GM21717 (cell line): ENCODE data around the gene CERS1.

Source experiments
- ATAC-seq: cut with Tn5 transposase; IDR thresholded peaks from one replicate; pipeline ENCODE4 v1.9.1; 2021; ENCODE audit warnings: mild to moderate bottlenecking, moderate library complexity; ENCODE audit not compliant: unreplicated experiment

The CERS1 gene, protein sequence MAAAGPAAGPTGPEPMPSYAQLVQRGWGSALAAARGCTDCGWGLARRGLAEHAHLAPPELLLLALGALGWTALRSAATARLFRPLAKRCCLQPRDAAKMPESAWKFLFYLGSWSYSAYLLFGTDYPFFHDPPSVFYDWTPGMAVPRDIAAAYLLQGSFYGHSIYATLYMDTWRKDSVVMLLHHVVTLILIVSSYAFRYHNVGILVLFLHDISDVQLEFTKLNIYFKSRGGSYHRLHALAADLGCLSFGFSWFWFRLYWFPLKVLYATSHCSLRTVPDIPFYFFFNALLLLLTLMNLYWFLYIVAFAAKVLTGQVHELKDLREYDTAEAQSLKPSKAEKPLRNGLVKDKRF

DNA sequence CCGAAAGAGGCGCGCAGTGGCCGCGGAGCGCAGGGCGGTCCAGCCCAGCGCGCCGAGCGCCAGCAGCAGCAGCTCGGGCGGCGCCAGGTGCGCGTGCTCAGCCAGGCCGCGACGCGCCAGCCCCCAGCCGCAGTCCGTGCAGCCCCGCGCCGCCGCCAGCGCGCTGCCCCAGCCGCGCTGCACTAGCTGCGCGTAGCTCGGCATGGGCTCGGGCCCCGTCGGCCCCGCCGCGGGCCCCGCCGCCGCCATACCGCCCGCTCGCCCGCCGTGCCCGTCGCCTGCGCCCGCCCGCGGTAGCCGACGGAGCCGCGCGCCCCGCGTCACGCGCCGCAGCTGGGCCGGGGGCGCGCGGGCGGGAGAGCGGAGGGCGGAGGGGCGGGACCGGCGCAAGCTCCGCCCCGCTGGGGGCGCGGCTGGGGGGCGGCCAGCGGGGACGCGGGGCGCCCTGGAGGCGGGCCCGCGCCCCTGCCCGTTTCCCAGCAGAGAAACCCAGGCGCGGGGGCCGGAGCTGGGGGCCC is at the start of gene CERS1:
Gene CERS1, minus strand, starts transcription at position 335 of the 518 bp plus-strand sequence. Its CDS starts 86 bp downstream, at position 249.
- ATAC-seq = no peak

DNA sequence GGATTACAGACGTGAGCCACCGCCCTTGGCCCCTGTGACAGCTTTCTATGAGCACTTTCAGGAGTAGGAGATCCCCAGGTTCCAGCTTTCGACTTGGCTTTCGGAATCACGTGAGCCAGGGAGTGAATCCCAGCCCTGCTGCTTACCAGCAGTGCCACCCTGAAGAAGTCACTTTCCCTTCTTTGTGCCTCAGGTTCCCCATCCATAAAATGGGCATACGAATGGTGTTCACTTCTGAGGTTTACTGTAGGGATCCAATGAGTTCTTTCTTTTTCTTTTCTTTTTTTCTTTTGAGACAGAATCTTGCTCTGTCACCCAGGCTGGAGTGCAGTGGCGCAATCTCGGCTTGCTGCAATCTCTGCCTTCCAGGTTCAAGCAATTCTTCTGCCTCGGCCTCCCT is 49.3 kb upstream of the CERS1 start:
- no peak for ATAC-seq

DNA sequence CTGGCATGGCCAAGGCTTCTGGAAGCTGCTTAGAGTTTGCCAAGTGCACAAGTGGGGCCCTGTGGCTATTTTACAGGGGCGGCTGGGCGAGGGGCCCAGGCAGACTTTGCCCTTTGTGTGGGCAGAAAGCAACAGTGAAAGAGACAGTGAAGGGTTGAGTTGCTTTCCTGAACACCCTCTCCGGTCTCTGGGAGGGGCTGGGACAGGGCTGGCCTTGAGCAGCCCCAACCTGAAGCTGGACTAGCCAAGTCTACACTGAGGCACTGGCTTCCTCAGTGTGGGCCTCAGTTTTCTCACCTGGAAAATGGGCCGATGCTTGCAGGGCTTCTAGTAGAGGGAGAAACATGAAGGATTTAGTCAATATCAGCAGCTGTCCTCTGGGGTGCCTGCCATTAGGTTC is 47.5 kb upstream of the CERS1 start:
- no peak for ATAC-seq

DNA sequence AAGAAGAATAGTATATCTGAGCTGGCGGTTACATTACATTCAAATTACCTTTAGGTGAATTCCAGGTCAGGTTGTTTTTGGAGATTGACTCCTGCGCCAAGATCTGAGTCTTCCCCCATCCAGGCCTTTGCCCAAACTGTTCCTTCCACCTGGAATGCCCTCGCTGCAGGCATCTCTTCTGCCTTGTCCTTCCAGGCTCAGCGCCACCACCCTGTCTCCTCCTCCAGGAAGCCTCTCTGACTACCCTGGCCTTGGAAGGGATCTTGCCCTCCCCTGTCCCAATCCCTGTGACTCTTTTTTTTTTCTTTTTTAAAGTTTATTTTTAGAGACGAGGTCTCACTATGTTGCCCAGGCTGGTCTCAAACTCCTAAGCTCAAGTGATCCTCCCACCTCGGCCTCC is 46.7 kb upstream of the CERS1 start:
- ATAC-seq = no peak

DNA sequence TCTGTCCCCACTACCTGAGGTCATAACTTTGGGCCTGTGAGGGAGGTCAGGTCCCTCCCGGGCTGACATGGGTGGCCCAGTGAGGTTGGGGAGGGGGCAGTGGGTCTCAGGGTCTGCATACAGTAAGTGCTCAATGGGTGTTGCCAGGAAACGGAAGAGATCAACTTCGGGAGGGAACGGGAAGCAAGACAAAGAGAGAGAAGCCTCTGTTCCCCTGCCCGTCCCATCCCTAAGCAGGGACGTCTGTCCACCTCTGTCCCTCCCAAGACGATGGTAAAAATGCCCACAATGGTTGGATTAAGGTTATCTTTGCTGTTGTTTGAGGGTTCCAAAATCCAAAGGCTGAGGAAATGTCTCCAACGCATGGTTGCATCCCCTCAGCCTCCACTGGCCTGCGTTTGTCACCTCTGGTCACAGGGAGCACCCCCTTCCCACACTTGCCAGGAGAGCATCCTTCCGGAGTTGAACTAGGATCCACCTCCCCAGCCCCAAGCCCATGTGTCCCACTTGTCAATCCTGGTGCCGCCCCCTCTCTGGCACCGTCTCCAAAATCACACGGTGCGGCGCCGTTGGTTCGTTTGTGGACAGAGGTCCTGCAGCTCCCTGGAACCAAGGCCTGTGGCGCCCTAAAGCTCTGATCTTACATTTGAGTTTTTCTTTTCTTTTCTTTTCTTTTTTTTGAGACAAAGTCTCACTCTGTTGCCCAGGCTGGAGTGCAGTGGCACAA is 45.8 kb upstream of the CERS1 start:
- no peak for ATAC-seq

DNA sequence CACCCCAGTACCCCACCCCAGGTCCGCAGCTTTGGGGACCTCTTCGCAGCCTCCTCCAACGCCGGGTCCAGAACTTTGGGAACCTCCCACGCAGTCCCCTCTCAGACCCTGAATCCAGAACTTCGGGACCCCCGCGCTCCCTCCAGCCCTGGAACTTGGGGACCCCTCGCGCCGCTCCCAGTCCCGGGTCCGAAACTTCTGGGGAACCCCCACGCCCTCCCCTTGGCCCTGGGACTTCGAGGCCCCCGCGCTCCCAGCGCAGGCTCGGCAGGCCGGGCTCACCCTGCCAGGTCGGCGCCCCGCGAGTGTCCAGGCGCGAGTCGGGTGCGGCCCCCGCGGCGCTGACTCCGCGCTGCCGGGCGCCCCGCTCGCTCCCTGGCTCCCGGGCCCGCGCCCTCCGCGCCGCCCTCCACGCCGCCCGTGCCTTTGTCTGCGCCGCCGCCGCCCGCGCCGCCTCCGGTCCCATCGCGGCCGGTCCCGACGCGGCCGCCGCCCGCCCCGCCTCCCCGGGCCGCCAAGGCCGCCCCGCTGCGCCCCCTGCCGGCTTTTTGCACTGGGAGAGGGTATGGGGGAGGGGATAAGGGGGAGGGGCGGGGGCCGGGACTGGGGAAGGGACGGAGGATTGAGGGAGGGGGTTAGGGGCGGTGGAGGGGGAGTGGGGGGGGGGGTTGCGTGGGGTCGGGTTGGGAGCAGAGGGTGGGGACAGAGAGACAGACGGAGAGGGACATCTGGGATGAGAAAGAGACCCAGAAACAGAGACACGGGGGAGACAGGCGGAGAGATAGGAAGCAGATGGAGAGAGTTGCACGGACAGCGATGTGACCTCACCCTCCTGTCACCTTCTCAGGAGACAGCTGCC is 45.0 kb upstream of the CERS1 start, which contains the start of gene HOMER3:
Gene HOMER3, minus strand, starts transcription at position 449 of the 859 bp plus-strand sequence. CDS start 2,235 bp downstream, outside the sequence.
- ATAC-seq = no peak

DNA sequence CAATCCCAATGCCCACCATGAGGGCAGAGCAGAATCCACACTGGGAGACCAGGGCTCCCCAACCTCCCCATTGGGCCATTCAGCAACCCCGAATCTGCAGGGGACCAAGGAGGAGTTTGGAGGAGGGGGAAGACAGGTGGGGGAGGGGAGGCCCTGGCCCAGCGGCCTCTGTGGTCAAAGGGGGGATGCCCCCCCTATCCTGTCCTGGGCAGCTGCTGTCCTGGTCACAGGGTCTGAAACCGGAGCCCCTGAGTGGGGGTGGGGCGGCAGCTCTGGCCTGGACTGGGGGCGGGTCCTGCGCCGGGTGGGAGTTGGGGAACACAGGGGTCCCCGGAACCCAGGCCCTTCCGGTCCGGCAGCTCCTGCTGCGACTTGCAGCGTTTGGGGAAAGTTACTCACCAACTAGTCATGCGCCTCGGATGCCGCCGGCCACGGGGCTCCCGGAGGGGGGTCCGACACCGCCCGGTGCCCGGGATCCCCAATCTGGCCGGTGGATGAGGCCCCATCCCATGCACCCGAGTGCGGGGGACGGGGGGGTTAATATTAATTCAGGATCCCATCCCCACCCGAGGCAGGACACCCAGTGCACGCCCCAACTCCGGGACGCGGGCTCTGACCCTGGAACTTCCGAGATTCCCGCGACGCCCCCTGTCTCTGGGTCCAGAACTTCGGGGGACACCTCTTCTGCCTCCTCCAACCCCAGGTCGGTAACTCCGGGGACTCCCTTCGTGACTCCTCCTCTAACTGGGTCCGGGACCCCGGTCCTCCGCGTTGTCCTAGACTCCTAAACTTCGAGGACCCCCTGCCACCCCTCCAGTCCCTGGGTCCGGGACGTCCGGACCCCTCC is 44.2 kb upstream of the CERS1 start:
- ATAC-seq = no peak

DNA sequence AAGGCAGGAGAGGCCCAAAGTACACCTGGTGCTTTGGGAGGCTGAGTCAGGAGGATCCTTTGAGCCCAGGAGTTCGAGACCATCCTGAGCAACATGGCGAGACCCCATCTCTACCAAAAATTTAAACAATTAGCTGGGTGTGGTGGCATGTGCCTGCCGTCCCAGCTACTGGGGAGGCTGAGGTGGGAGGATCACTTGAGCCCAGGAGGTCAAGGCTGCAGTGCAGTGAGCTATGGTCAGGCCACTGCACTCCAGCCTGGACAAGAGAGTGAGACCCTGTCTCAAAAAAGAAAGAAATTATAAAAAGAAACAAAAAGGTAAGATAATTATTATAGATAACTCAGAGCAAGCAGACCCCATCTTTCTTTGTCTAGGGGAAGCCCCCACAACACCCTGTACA is 43.2 kb upstream of the CERS1 start:
- no peak for ATAC-seq

DNA sequence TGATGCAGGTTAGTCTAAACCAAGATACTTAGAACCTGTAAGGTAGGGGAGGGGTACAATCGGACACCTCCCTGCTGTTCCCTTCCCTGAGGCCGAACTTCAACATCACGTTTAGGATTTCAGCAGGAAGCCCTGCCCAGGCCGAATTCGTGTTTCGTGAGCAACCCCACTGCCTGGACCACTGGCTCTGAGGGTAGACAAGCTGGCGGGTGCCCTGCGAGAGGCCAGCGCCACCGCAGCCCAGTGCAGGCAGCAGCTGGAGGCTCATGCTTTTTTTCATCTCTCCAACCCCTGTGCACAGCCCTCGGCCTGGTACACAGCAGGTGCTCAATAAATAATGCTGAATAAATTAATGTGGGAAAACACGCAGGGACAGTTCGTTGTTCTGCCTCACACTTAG is 37.3 kb upstream of the CERS1 start:
- ATAC-seq = no peak

DNA sequence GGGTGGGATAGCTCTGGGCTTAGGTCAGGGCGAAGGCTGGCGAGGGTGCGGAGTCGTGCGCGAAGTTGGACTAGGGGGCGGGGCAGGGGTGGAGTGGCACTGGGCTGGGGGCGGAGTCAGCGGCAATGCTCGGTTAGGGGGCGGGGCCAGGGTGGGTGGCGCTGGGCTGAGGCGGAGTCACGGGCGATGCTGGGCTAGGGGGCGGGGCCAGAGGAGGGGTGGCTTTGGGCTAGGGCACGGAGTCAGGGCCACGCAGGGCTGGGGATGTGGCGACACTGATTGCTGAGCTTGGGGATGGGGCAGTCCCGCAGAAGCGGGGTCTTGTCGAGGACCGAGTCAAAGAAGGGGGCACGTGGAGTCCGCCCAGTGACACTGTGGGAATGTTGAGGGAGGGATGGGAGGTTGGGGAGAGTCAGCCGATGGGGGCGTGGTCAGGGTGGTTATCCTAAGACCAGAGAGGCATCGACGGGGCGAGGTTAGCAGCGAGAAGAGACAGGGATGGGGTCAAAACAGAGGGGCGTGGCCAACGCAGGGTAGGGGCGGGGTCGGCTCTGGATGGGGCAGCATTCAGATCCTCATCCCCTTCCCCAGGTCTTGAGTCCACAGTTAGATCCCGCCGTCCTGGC is 36.4 kb upstream of the CERS1 start:
- no peak for ATAC-seq

DNA sequence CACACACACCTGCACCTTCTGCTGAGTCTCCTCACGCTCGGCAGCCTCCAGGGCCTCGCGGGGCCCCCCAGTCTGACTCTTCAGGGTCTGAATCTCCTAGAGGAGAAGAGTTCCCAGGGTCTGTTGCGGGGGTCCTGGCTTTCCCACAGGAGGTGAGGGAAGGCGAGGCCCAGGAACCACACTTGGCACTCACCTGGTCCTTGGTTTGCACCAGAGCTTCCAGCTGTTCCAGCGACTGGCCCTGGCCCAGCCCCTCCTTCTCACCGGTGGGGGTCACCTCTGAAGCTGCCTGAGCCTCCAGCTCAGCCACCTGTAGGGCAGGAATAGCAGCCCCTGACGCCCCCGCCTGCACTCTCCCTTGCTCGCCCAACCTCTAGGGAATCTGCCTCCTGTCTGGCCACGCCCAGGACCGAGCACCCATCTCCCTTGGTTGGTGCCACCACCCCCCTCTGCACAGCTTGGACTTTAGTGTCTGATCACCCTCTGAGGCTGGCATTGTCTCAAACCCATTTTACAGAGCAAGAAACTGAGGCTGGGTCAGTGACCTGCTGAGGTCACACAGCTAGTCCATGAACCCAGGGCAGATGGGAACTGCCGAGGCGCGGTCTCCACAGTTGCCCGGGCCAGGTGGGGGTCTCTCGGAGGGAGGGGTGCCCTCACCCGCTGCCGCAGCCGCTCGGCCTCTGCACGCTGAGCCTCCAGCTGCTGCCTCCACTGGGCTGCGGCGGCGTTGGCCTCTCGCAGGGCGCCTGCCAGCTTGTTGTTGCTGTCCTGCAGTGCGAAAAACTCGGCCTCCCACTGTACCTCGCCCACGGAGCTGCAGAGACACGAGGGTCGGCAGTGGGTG is 35.6 kb upstream of the CERS1 start:
- ATAC-seq = no peak

DNA sequence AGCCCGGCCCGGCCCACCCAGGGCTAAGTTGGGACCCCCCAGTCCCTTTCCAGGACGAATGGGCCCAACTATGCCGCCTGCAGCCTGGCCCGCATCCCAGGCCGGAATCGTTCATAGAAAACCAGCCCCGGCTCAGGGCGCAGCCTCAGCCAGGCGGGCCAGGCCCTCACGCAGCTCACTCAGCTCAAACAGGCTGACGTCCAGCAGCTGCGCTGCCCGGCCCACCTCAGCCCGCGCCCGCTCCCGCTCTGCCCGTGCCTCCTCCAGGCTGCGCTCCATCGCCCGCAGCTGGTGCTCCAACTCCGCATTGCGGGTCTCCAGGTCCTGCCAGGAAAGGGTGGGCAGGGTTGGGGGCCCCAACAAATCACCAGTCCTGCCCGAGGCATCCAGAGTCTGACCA is 33.4 kb upstream of the CERS1 start:
- ATAC-seq = no peak

DNA sequence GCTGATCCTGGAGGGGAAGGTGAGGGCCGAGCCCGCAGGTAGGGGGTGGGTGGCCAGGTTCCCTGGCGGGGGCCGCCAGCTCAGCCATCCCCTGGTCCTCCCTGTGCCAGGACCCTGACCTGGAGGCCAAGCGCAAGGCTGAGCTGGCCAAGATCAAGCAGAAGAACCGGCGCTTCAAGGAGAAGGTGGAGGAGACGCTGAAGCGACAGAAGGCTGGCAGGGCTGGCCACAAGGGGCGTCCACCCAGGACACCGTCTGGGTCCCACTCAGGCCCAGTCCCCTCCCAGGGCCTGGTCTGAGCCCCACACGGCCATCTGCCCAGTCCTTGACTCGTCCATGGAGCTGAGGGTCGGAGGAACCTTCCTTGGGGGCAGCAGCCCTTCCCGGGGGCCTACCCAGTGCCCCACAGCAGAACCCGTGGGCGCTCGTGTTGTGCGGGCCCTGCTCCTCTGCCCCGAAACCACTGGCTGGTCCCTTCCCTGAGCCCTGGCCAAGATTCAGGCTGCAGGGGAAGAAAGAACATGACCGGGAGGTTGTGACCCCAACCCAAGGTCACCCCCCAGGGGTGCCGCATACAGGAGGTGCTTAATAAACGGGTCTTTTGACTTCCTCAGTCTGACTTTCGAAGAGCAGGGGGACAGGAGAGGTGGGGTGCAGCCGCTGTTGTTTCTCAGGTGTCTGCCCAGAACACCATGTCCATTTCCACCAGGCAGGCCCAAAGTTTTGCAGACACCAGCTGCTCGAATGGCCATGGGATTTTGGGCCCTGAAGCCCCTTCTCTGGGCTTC is 32.3 kb upstream of the CERS1 start:
- no peak for ATAC-seq

DNA sequence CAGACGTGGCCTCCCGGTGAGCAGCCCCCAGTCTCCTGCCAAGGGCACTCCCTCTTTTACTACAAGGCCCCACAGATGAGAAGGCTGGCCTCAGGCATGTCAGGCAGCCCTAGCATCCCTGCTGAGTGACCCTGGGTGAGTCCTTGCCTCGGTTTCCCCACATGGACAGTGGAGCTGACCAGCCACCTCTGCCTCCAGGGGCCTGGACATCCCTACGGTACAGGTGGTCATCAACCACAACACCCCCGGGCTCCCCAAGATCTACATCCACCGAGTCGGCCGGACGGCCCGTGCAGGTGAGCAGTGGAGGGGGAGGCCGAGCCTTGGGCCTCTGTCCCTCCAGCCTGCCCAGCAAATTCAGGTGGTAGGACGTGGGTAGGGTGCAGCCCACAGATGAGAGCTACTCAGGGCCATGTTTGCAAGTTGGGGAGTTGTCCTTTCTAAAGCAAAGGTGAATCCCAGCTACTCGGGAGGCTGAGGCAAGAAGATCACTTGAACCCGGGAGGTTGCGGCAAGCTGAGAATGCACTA is 28.8 kb upstream of the CERS1 start:
- no peak for ATAC-seq

DNA sequence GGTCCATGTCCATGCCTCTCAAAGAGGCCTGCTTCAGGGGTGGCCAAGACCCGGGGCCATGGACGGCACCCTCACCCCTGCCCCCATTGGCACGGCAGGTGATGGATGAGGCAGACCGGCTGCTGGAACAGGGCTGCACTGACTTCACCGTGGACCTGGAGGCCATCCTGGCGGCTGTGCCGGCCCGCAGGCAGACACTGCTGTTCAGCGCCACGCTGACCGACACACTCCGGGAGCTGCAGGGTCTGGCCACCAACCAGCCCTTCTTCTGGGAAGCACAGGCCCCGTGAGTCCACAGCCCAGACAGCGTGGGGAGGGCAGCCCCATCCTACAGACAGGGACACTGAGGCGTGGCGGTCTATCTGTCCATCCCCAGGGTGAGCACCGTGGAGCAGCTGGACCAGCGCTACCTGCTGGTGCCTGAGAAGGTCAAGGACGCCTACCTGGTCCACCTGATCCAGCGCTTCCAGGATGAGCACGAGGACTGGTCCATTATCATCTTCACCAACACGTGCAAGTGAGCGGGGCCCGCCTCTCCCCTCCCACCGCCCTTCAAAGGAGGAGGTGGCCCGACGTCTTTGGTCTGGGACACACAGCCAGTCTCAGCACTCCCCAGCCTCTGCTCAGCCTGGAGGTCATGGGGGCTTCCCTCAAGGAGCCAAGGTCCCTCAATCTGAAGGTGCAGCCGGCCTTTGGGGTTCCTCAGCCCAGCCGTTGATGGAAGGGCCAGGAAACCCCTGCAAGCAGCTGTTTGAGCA is 26.4 kb upstream of the CERS1 start:
- ATAC-seq = no peak

DNA sequence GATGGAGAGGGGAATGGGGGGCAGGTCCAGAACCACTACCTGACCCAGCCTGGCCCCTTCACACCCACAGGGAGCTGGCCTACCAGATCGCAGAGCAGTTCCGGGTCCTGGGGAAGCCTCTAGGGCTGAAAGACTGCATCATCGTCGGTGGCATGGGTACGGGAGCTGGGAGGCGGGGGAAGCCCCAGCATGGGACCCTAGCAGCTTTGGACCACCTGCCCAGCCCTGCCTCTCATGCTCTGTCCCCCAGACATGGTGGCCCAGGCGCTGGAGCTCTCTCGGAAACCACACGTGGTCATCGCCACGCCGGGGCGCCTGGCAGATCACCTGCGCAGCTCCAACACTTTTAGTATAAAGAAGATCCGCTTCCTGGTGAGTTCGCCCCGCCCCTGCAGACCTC is 25.6 kb upstream of the CERS1 start:
- ATAC-seq = no peak

DNA sequence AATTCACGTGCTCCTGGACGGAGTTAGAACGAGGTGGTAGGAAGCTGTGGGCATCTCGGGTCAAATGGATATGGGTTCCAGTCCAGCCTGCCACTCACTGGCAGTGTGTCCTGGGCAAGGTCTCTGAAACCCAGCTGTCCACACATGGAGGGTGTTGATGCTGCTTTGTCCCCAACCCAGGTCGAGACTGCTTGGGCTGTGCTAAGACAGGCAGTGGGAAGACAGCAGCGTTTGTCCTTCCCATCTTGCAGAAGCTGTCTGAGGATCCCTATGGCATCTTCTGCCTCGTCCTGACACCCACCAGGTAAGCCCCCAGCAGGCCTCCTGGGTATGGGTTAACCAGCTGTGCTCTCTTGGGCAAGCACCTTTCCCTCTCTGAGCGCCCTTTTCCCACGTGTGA is 24.4 kb upstream of the CERS1 start:
- ATAC-seq = no peak
